CD4-positive, alpha-beta T cell treated with Interleukin-4 for 1 hour (primary cell): Measurements from ENCODE around the gene HCAR3.
"Not testable (repeated sequence)": the region's sequence is repeated elsewhere in the genome, so short reads cannot be mapped to it uniquely, and the experiment has no call there.

Source experiments
- DNase-seq, 2 donors: peaks; one replicate each; pipeline ENCODE4 v3.0.0-alpha.2; 2020 to 2022

The HCAR3 gene

GRCh38 chr12:122721057-122721545, 4.5 kb upstream of the HCAR3 start:
- DNase-seq: no peak

GRCh38 chr12:122715211-122715610, 1.4 kb downstream of the HCAR3 start:
- DNase-seq: not testable (repeated sequence)

- DNase-seq: not testable (repeated sequence)
Observed at GRCh38 chr12:122713491-122714188, 3.0 kb downstream of the HCAR3 start.

GRCh38 chr12:122711266-122711665, 5.3 kb downstream of the HCAR3 start:
- peak in 1 of 2 donors; percentile 37 for DNase-seq

GRCh38 chr12:122710341-122710740, 6.3 kb downstream of the HCAR3 start:
- not testable (repeated sequence) for DNase-seq

- DNase-seq: not testable (repeated sequence)
Observed at GRCh38 chr12:122709287-122709686, 7.3 kb downstream of the HCAR3 start.

- not testable (repeated sequence) for DNase-seq
Observed at GRCh38 chr12:122703841-122704240, 12.8 kb downstream of the HCAR3 start.

- DNase-seq: peak in 1 of 2 donors; percentile 69
Observed at GRCh38 chr12:122702890-122703611, 13.6 kb downstream of the HCAR3 start, which contains the start of gene HCAR2. Gene HCAR2, minus strand, starts transcription at chr12:122703357. Its CDS starts 74 bp downstream, at chr12:122703283.

GRCh38 chr12:122701481-122701880, 15.1 kb downstream of the HCAR3 start:
- DNase-seq: not testable (repeated sequence)

GRCh38 chr12:122700038-122700710, 16.4 kb downstream of the HCAR3 start:
- not testable (repeated sequence) for DNase-seq

- not testable (repeated sequence) for DNase-seq
Observed at GRCh38 chr12:122696922-122697321, 19.7 kb downstream of the HCAR3 start.

GRCh38 chr12:122691566-122691965, 25.0 kb downstream of the HCAR3 start:
- no peak for DNase-seq

- no peak for DNase-seq
Observed at GRCh38 chr12:122688291-122688690, 28.3 kb downstream of the HCAR3 start.

GRCh38 chr12:122687086-122687485, 29.5 kb downstream of the HCAR3 start:
- DNase-seq: no peak

GRCh38 chr12:122686538-122686937, 30.1 kb downstream of the HCAR3 start:
- no peak for DNase-seq

- DNase-seq: no peak
Observed at GRCh38 chr12:122684297-122684813, 32.3 kb downstream of the HCAR3 start.

- DNase-seq: peak; percentile 10 to 27
Observed at GRCh38 chr12:122681814-122682213, 34.8 kb downstream of the HCAR3 start.

GRCh38 chr12:122680989-122681388, 35.6 kb downstream of the HCAR3 start:
- DNase-seq: not testable (repeated sequence)

GRCh38 chr12:122676781-122677180, 39.8 kb downstream of the HCAR3 start:
- not testable (repeated sequence) for DNase-seq

- DNase-seq: not testable (repeated sequence)
Observed at GRCh38 chr12:122676015-122676414, 40.6 kb downstream of the HCAR3 start.

- no peak for DNase-seq
Observed at GRCh38 chr12:122672515-122672914, 44.1 kb downstream of the HCAR3 start.

GRCh38 chr12:122669397-122670070, 47.1 kb downstream of the HCAR3 start:
- DNase-seq: no peak
